Spleen (tissue), 7 donors: ENCODE data around the gene VTI1A.

ENCODE experiments used
- CTCF ChIP-seq, 11 experiments: fragments of 200-600 bp in 7 of 11; fragments of 450-650 bp in 4 of 11; sonication (generic) in 4 of 11; IDR thresholded peaks in 8 of 11; conservative IDR thresholded peaks in 3 of 11; 1 replicate in 7 of 11; 2 replicates in 4 of 11; pipeline versions ENCODE4 v1.4.0 to v1.8.0; 2016 to 2021; ENCODE audit warnings: antibody characterized with exemption in 11 of 11, inconsistent platforms in 4 of 11, mild to moderate bottlenecking in 1 of 11
- POLR2AphosphoS5 ChIP-seq, 3 donors: sonication (generic); formaldehyde crosslinking; IDR thresholded peaks; one replicate each; pipeline ENCODE4 v1.5.1; 2017; ENCODE audit warnings: antibody characterized with exemption in 3 of 3
- donor health status: DM: no; HTN: no; CAD: no; lungs with moderate emphysema.
- donor health status: DM: no; HTN: no; CAD: no.
- donor health status: DM: no; HTN: no; CAD: no.

GRCh38 chr10:112723876-112724275 is 276.9 kb downstream of the VTI1A start:
- no peak for TF ChIP-seq CTCF (IDR thresholded peaks at IDR 0.05 in 8 of 11, conservative IDR thresholded peaks at IDR 0.05 in 3 of 11)
- TF ChIP-seq POLR2AphosphoS5 (IDR thresholded peaks at IDR 0.05), result no peak
